HepG2 (cell line): ENCODE results near the gene HEMK1. TPM values are rescaled to one million over a fixed set of nuclear protein-coding genes. Genes with fewer than 3 reads are reported as not detected.

Source experiments
- AHR ChIP-seq: IDR thresholded peaks from 2 replicates; pipeline ENCODE4 v1.6.1; 2018; ENCODE audit warnings: missing genetic modification reagents, missing compliant biosample characterization
- CBX1 ChIP-seq: IDR thresholded peaks from one replicate; pipeline ENCODE4 v1.6.1; 2016; ENCODE audit warnings: antibody characterized with exemption, low read depth
- FOSL1 ChIP-seq: sonication (generic); formaldehyde crosslinking; IDR thresholded peaks from 2 replicates; pipeline ENCODE4 v1.9.0; 2021; ENCODE audit warnings: missing genetic modification reagents, borderline replicate concordance
- HINFP ChIP-seq: sonication (generic); formaldehyde crosslinking; IDR thresholded peaks from 2 replicates; pipeline ENCODE4 v1.4.0; 2020; ENCODE audit warnings: low read depth, mild to moderate bottlenecking, missing genetic modification reagents
- LRRFIP1 ChIP-seq: sonication (generic); formaldehyde crosslinking; conservative IDR thresholded peaks from 2 replicates; pipeline ENCODE4 v1.4.0; 2020; ENCODE audit warnings: missing genetic modification reagents
- MEF2D ChIP-seq: sonication (generic); formaldehyde crosslinking; IDR thresholded peaks from 2 replicates; pipeline ENCODE4 v1.5.1; 2020; ENCODE audit warnings: mild to moderate bottlenecking, missing genetic modification reagents
- NAIF1 ChIP-seq: sonication (generic); formaldehyde crosslinking; IDR thresholded peaks from 2 replicates; pipeline ENCODE4 v1.5.0; 2020; ENCODE audit warnings: mild to moderate bottlenecking, missing genetic modification reagents, borderline replicate concordance
- PCBP2 ChIP-seq: fragments of 200-400 bp; formaldehyde crosslinking; optimal IDR thresholded peaks from 2 replicates; pipeline ENCODE3; 2018; ENCODE audit warnings: low read length, low read depth; ENCODE audit not compliant: poor library complexity, severe bottlenecking
- PLRG1 ChIP-seq: fragments of 450-650 bp; conservative IDR thresholded peaks from 2 replicates; pipeline ENCODE4 v1.6.1; 2016
- SRSF1 ChIP-seq: fragments of 200-400 bp; formaldehyde crosslinking; optimal IDR thresholded peaks from 2 replicates; pipeline ENCODE3; 2017; ENCODE audit warnings: mild to moderate bottlenecking, low read depth, low read length, moderate library complexity
- TCF12 ChIP-seq, 2 experiments: fragments of 450-650 bp in 1 of 2; sonication (generic) in 1 of 2; formaldehyde crosslinking in 1 of 2; IDR thresholded peaks; 2 replicates each; pipeline versions ENCODE4 v1.6.1 to v1.8.0; 2017 to 2022; ENCODE audit warnings: antibody characterized with exemption in 1 of 2, mild to moderate bottlenecking in 1 of 2, missing genetic modification reagents in 1 of 2, moderate library complexity in 1 of 2
- ZBTB7B ChIP-seq: sonication (generic); formaldehyde crosslinking; IDR thresholded peaks from 2 replicates; pipeline ENCODE4 v1.4.0; 2020; ENCODE audit warnings: missing genetic modification reagents
- ZC3H4 ChIP-seq: sonication (generic); formaldehyde crosslinking; IDR thresholded peaks from 2 replicates; pipeline ENCODE4 v1.4.0; 2020; ENCODE audit warnings: missing genetic modification reagents, borderline replicate concordance
- ZNF318 ChIP-seq: sonication (generic); formaldehyde crosslinking; IDR thresholded peaks from 2 replicates; pipeline ENCODE4 v1.4.0; 2020; ENCODE audit warnings: mild to moderate bottlenecking, missing genetic modification reagents
- ZNF432 ChIP-seq: sonication (generic); formaldehyde crosslinking; IDR thresholded peaks from 2 replicates; pipeline ENCODE4 v1.5.0; 2020; ENCODE audit warnings: missing genetic modification reagents, mild to moderate bottlenecking, borderline replicate concordance
- ZNF747 ChIP-seq: sonication (generic); formaldehyde crosslinking; IDR thresholded peaks from 2 replicates; pipeline ENCODE4 v1.8.1; 2023; ENCODE audit warnings: missing genetic modification reagents, mild to moderate bottlenecking, borderline replicate concordance
- ZNF768 ChIP-seq: sonication (generic); formaldehyde crosslinking; IDR thresholded peaks from 2 replicates; pipeline ENCODE4 v1.4.0; 2020; ENCODE audit warnings: missing genetic modification reagents
- polyA plus RNA-seq, 8 experiments: library from polyadenylated mRNA; depleted of rRNA in 3 of 8; stranded (reverse) in 7 of 8; unstranded in 1 of 8; fragments of >200 nt; fragmentation: Illumina TruSeq in 4 of 8; extraction: Trizol in 4 of 8; gene quantifications; 2 replicates each; pipeline versions ENCODE4 v1.2.1 to v1.2.3, GENCODE V29; 2011 to 2016; ENCODE audit warnings: low read depth in 4 of 8, missing spikeins in 1 of 8, mixed read lengths in 1 of 8; ENCODE audit not compliant: insufficient read depth in 1 of 8
- total RNA-seq, 5 experiments: library from RNA; depleted of rRNA; stranded (reverse); fragments of >200 nt; fragmentation: Illumina TruSeq; extraction: Trizol; gene quantifications; 2 replicates each; pipeline ENCODE4 v1.2.3, GENCODE V29; 2016; ENCODE audit warnings: low read depth in 1 of 5

Gene HEMK1
- total and polyA plus RNA-seq, 2 of the 13 experiments (the other 11 are each of a cell fraction or from before 2014, with no cell fraction given) = 9.8 to 12.6 TPM

DNA sequence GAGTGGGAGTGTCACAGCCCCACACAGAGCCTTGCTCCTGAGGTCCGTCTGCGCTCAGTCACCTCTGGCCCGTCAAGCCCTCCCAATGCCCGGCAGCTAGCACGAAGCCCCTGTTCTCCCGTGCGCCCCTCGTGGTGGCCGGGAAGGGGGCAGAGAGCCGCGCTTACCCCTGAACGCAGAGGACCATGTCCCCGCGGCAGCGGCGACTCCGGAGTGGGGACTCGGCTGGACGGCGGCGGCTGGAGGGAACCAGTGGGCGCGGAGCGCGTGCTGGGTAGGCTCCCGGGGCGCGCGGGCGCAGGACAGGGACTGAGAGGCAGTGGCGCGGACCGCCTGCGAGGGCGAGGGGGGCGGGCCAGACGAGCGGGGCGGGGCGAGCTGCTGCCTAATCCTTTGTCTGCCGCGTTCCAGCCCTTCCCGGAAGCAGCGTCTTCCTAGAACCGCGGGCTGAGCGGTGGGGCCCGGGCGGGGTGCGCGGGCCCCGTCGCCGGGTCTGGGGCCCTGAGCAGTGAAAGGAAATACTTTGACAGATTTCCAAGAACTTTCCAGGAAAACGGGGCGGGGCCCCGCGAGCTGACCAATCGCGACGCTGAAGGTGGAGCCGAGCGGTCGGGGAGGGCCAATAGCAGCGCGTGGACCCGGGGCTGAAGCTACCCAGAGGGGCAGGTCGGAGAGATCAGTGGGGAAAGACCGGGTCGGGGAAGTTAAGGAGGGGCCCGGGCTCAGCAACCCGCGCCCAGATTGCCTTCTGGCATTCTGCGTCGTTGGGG lies 42.3 kb downstream of the HEMK1 start, which contains the start of gene CISH (continued):
- TF ChIP-seq CBX1 (no peak), LRRFIP1 (CRISPR knock-in tag) (no peak), NAIF1 (no peak), ZNF432 (CRISPR knock-in tag) (no peak), HINFP (CRISPR knock-in tag) (peak; percentile 92), ZNF318 (peak; percentile 70; the same call in 1 of the 2 replicates), ZNF768 (CRISPR knock-in tag) (peak; percentile 74; the same call in 1 of the 2 replicates), ZNF747 (CRISPR knock-in tag) (peak; percentile 97), AHR (CRISPR knock-in tag) (peak; percentile 66; the same call in 1 of the 2 replicates), PCBP2 (no peak), PLRG1 (no peak), ZC3H4 (CRISPR knock-in tag) (no peak), SRSF1 (no peak), MEF2D (CRISPR knock-in tag) (peak; percentile 31; the same call in 1 of the 2 replicates), FOSL1 (CRISPR knock-in tag) (no peak; the same call in 1 of the 2 replicates), TCF12 (IDR thresholded peaks at IDR 0.05) (no peak), TCF12 (CRISPR knock-in tag; IDR thresholded peaks at IDR 0.05) (peak; percentile 74; the same call in 1 of the 2 replicates), ZBTB7B (CRISPR knock-in tag) (peak; percentile 44; the same call in 1 of the 2 replicates)
